Type B pancreatic cell (in vitro differentiated cells): Measurements from ENCODE around the gene RAMAC. TPM values are rescaled to one million over a fixed set of nuclear protein-coding genes. Genes with fewer than 3 reads are reported as not detected.
"Not testable (repeated sequence)": the region's sequence is repeated elsewhere in the genome, so short reads cannot be mapped to it uniquely, and the experiment has no call there.

ENCODE experiments used
- DNase-seq: peaks from one replicate; pipeline ENCODE4 v3.0.0; 2021; ENCODE audit warnings: mixed read lengths; ENCODE audit not compliant: unreplicated experiment; ENCODE audit errors: extremely low spot score
- H3K27ac Mint-ChIP-seq: 2 replicates; pipeline ENCODE4 v1.8.0; 2021; ENCODE audit warnings: mild to moderate bottlenecking, mixed read lengths
- H3K27me3 Mint-ChIP-seq: 2 replicates; pipeline ENCODE4 v1.8.0; 2021; ENCODE audit warnings: mixed read lengths
- H3K36me3 Mint-ChIP-seq: 2 replicates; pipeline ENCODE4 v1.8.0; 2021; ENCODE audit warnings: mixed read lengths
- H3K4me1 Mint-ChIP-seq: one replicate; pipeline ENCODE4 v1.8.0; 2021; ENCODE audit warnings: mixed read lengths; ENCODE audit not compliant: unreplicated experiment
- H3K4me3 Mint-ChIP-seq: 2 replicates; pipeline ENCODE4 v1.8.0; 2021; ENCODE audit warnings: mild to moderate bottlenecking, mixed read lengths
- H3K9me3 Mint-ChIP-seq: 2 replicates; pipeline ENCODE4 v1.8.0; 2021; ENCODE audit warnings: mixed read lengths
- total RNA-seq: library from RNA; stranded (reverse); gene quantifications from 2 replicates; pipeline ENCODE4 v1.2.1, GENCODE V29; 2021; ENCODE audit warnings: low replicate concordance
- TF ChIP-seq, protein P1 (sequence below): fragments of 200-600 bp; sonication (generic); conservative IDR thresholded peaks from 2 replicates; pipeline ENCODE4 v1.5.0; 2021; ENCODE audit warnings: antibody characterized with exemption, mild to moderate bottlenecking

The RAMAC gene
- total RNA-seq, 1 donor from 2014 or later = 31.1 TPM

DNA sequence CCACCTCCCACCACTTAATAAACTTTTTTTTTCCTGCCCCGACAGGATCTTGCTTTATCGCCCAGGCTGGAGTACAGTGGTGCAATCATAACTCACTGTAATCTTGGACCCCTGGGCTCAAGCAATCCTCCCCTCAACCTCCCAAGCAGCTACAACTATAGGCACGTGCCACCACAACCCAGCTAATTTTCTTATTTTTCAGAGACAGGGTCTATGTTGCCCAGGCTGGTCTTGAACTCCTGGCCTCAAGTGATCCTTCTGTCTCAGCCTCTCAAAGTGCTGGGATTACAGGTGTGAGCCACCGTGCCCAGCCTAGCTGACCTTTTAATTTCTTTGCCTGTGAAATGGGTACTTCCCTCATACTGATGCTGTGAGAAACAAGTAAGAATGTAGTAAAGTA lies 29.4 kb downstream of the RAMAC start:
- Mint-ChIP-seq H3K27me3 (no peaks in the 10 kb centered on the region), H3K9me3 (peaks cover 12% of the 10 kb centered on the region), H3K27ac (no peak overlapping the region), H3K4me1 (peaks cover 25% of the 10 kb centered on the region), H3K36me3 (peaks cover 30% of the 10 kb centered on the region), H3K4me3 (no peak overlapping the region)
- DNase-seq = no peak
- TF ChIP-seq, protein P1, sequence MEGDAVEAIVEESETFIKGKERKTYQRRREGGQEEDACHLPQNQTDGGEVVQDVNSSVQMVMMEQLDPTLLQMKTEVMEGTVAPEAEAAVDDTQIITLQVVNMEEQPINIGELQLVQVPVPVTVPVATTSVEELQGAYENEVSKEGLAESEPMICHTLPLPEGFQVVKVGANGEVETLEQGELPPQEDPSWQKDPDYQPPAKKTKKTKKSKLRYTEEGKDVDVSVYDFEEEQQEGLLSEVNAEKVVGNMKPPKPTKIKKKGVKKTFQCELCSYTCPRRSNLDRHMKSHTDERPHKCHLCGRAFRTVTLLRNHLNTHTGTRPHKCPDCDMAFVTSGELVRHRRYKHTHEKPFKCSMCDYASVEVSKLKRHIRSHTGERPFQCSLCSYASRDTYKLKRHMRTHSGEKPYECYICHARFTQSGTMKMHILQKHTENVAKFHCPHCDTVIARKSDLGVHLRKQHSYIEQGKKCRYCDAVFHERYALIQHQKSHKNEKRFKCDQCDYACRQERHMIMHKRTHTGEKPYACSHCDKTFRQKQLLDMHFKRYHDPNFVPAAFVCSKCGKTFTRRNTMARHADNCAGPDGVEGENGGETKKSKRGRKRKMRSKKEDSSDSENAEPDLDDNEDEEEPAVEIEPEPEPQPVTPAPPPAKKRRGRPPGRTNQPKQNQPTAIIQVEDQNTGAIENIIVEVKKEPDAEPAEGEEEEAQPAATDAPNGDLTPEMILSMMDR = no peak

DNA sequence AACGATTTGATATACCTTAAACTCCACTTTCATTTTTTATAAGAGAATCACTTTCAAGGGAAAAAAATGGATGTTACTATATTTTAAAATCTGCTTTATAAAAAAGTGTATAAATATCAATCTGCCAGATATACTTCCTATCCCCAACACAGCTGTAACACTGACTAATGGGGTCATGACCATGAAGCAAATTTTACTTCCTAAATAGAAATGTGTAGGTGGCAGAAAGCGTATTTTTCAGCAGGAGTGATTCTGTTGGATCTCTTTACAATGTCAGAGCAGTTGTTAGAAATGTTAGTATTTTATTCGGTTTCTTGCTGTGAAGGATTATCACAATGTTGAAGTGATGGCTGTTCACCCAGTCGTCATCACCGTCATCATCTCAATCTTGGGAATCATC lies 30.9 kb downstream of the RAMAC start:
- peaks cover 24% of the 10 kb centered on the region for H3K36me3 Mint-ChIP-seq
- H3K9me3 Mint-ChIP-seq = peaks cover 10% of the 10 kb centered on the region
- TF ChIP-seq, protein P1 = no peak
- DNase-seq = no peak
- no peak overlapping the region for H3K4me3 Mint-ChIP-seq
- no peaks in the 10 kb centered on the region for H3K27me3 Mint-ChIP-seq
- H3K27ac Mint-ChIP-seq = no peak overlapping the region
- H3K4me1 Mint-ChIP-seq = peaks cover 15% of the 10 kb centered on the region

DNA sequence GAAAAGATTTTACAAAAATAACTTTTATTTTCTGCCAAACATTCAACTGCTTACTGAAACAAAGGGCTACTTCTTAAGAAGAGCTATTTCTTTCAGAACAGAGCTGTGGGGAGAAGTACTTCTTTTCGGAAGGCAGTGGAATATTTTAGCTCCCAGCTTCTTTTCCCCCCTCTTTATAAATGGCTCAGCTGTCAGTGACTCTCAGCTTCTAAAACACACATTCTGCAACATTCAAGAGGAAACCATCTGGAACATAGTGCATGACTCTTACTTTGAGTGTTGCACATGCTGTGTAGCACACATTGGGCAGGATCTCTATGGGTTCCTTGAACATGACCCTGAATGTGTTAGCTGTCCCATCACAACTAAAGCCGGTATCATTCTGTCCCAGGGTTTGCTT lies 32.4 kb downstream of the RAMAC start:
- TF ChIP-seq, protein P1 = no peak
- Mint-ChIP-seq H3K4me1 (peaks cover 12% of the 10 kb centered on the region), H3K9me3 (no peaks in the 10 kb centered on the region), H3K4me3 (no peak overlapping the region), H3K27me3 (no peaks in the 10 kb centered on the region), H3K27ac (no peak overlapping the region), H3K36me3 (peaks cover 12% of the 10 kb centered on the region)
- DNase-seq = no peak

DNA sequence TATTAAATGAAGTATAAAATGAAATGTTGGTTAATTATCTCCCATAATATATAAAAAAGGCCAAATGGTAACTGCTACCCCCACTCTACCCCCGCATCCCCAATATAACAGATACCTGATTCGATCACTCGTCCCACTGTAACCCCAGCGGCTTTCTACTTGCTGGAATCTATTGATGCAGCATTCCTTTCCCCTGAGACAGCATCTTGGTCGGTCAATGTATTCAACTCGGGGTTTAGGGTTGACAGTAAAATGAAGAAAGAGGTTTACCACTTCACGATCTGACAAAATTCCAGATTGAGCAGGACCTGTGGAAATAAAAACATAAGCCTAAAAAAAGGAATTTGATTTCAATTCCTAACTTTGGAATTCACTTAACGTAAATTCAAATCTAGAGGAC lies 44.0 kb downstream of the RAMAC start:
- H3K4me1 Mint-ChIP-seq = no peaks in the 10 kb centered on the region

DNA sequence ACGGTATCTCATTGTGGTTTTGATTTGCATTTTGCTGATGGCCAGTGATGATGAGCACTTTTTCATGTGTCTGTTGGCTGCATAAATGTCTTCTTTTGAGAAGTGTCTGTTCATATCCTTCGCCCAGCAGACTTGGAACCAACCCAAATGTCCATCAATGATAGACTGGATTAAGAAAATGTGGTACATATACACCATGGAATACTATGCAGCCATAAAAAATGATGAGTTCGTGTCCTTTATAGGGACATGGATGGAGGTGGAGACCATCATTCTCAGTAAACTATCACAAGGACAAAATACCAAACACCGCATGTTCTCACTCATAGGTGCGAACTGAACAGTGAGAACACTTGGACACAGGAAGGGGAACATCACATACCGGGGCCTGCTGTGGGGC lies 45.2 kb downstream of the RAMAC start:
- H3K9me3 Mint-ChIP-seq, H3K4me1 Mint-ChIP-seq, DNase-seq, H3K27me3 Mint-ChIP-seq, H3K4me3 Mint-ChIP-seq, H3K27ac Mint-ChIP-seq: not testable (repeated sequence)
- peaks cover 31% of the 10 kb centered on the region for H3K36me3 Mint-ChIP-seq

More for the DNA sequence above, 44.0 kb downstream of the RAMAC start:
- Mint-ChIP-seq H3K9me3 (no peaks in the 10 kb centered on the region), H3K27me3 (no peaks in the 10 kb centered on the region), H3K4me3 (no peak overlapping the region), H3K36me3 (peaks cover 30% of the 10 kb centered on the region), H3K27ac (no peak overlapping the region)
- TF ChIP-seq, protein P1 = no peak
- no peak for DNase-seq

DNA sequence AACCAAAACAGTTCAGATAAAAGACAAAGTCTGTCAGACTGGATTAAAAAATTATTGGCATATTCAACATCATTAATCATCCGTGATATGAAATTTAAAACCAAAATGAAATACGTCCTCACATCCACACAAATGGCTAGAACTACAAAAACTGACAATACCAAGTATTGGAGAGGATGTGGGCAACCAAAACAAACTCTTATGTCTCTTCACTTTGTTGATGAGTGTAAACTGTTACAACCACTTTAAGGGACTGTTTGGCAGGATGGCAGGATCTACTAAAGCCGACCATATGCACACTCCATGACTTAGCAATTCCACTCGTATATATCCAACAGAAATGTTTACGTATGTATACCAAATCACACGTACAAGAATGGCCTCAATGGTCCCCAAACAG lies 50.2 kb downstream of the RAMAC start:
- Mint-ChIP-seq H3K27me3 (no peaks in the 10 kb centered on the region), H3K36me3 (peaks cover 49% of the 10 kb centered on the region), H3K27ac (no peak overlapping the region)

More for the DNA sequence above, 50.2 kb downstream of the RAMAC start:
- Mint-ChIP-seq H3K9me3 (peaks cover 9% of the 10 kb centered on the region), H3K4me1 (no peaks in the 10 kb centered on the region), H3K4me3 (no peak overlapping the region)
- TF ChIP-seq, protein P1 = no peak
- no peak for DNase-seq
